ENCODE data around the gene ELOVL6.
"Not testable (repeated sequence)": the region's sequence is repeated elsewhere in the genome, so short reads cannot be mapped to it uniquely, and the experiment has no call there.

ELOVL6 gene

DNA sequence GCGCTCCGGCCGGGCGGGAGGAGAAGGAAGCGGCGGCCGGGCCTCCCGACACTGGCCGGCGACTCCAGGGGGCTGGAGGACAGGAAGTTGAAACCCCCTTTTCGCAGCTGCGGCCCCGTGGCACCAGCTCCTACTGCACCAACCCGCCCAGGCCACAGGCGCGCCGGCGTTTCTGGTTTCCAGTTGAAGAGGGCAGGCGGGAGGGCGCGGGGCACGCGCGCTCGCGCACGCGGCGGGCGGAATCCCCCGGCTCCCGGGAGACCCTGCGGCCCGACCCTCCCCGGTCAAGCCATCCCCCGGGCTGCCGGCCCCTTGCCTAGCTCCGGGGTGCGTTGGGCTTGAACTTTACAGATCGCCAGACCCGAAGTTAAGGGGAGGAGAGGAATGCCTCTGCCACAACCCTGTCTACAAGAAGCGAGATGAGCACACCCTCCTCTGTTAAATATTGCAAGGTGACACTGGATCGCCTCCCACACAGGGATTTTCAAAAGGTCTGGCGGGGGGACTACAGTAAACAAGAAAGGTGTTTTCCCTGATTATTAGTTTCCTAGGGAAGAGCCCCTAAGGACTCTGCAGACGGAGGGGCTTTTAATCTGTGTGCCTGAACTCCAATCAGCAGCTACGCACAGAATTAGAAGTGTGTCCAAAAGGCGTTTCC, 1.4 kb downstream of the ELOVL6 start:
- Histone ChIP-seq H3K56ac (ENCODE audit: low read length) (peak overlapping the region; percentile 97), H3K23ac (ENCODE audit: low read length) (peak overlapping the region; percentile 91), H3K36me3 (ENCODE audit: control insufficient read depth, insufficient read depth, low read length) (no peaks in the 10 kb centered on the region), H3K4me1 (ENCODE audit: control insufficient read depth, low read depth, low read length) (peaks cover 2% of the 10 kb centered on the region), H3K4ac (ENCODE audit: low read depth, low read length) (peak overlapping the region; percentile 98), H2BK120ac (ENCODE audit: low read depth, low read length) (peak overlapping the region; percentile 84), H4K8ac (ENCODE audit: low read depth, low read length) (peak overlapping the region; percentile 16), H3K4me2 (ENCODE audit: low read length) (peak overlapping the region; percentile 65), H2BK5ac (ENCODE audit: low read length) (peak overlapping the region; percentile 94), H4K5ac (ENCODE audit: low read length) (peak overlapping the region; percentile 61), H3K79me2 (ENCODE audit: control insufficient read depth, insufficient read depth, low read length) (peaks cover 31% of the 10 kb centered on the region), H3K9ac (ENCODE audit: low read length) (peak overlapping the region; percentile 96), H3K27ac (ENCODE audit: low read depth, low read length) (peak overlapping the region; percentile 98), H3K79me1 (ENCODE audit: low read length) (no peaks in the 10 kb centered on the region), H2BK15ac (replicated peaks; ENCODE audit: low read depth) (no peak overlapping the region), H2AK5ac (ENCODE audit: low read length) (no peak overlapping the region), H3K18ac (ENCODE audit: low read length) (peak overlapping the region; percentile 99), H3K4me3 (ENCODE audit: low read length) (peak overlapping the region; percentile 95), H3K27me3 (ENCODE audit: insufficient read depth, low read length, poor library complexity) (no peaks in the 10 kb centered on the region)
- no CpG with 5 or more reads among the region's 47 CpGs for WGBS (ENCODE audit: extremely low coverage, insufficient coverage, low lambda C conversion rate)
- peak; percentile 79 for DNase-seq

DNA sequence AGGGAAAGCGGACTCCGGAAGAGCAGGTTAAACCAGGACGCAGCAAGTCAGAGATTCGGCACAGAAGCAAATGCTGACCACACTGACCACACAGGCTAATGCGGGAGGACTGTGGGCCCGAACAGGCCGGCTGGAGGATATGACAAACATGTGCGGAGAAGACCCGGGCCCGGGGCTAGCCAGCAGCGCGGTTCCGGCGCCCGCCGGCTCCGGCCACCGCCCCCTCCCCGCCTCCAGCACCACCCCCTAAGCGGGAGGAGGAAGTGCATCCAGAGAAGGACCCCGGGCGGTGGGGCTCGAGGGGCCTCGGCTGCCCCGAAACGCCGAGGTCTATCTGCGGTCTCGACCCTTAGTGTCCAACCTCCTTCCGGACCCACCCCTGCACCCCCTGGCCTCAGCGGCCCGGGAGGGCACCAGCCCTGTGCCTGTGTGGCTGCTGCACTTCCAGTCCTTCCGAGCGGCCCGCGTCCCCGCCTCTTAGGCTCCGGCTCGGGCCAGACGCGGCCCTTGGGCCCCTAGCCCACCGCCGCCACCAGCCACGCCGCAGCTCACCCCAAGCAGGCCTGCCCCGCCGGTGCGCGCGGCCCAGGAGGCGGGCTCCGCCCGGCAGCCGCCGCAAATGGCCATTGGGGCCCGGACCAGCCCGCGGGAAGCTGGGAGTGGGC, 2.1 kb downstream of the ELOVL6 start:
- peak overlapping the region; percentile 99 for H3K18ac ChIP-seq (ENCODE audit: low read length)
- H3K4me1 ChIP-seq (ENCODE audit: control insufficient read depth, low read depth, low read length): peaks cover 2% of the 10 kb centered on the region
- no CpG with 5 or more reads among the region's 58 CpGs for WGBS (ENCODE audit: extremely low coverage, insufficient coverage, low lambda C conversion rate)
- H3K23ac ChIP-seq (ENCODE audit: low read length): peak overlapping the region; percentile 85
- no peaks in the 10 kb centered on the region for H3K27me3 ChIP-seq (ENCODE audit: insufficient read depth, low read length, poor library complexity)
- H3K4me3 ChIP-seq (ENCODE audit: low read length): peak overlapping the region; percentile 95
- H2BK15ac ChIP-seq (replicated peaks; ENCODE audit: low read depth): peak overlapping the region; percentile 14
- peak overlapping the region; percentile 98 for H3K27ac ChIP-seq (ENCODE audit: low read depth, low read length)
- H2BK5ac ChIP-seq (ENCODE audit: low read length): peak overlapping the region; percentile 94
- H4K8ac ChIP-seq (ENCODE audit: low read depth, low read length): peak overlapping the region; percentile 16
- H3K79me2 ChIP-seq (ENCODE audit: control insufficient read depth, insufficient read depth, low read length): peaks cover 36% of the 10 kb centered on the region
- DNase-seq: peak; percentile 84
- peak overlapping the region; percentile 85 for H3K4me2 ChIP-seq (ENCODE audit: low read length)
- H2BK120ac ChIP-seq (ENCODE audit: low read depth, low read length): peak overlapping the region; percentile 84
- no peaks in the 10 kb centered on the region for H3K36me3 ChIP-seq (ENCODE audit: control insufficient read depth, insufficient read depth, low read length)
- H3K4ac ChIP-seq (ENCODE audit: low read depth, low read length): peak overlapping the region; percentile 98
- H3K9ac ChIP-seq (ENCODE audit: low read length): peak overlapping the region; percentile 96
- H4K5ac ChIP-seq (ENCODE audit: low read length): no peak overlapping the region
- no peak overlapping the region for H2AK5ac ChIP-seq (ENCODE audit: low read length)
- H3K56ac ChIP-seq (ENCODE audit: low read length): peak overlapping the region; percentile 97
- no peaks in the 10 kb centered on the region for H3K79me1 ChIP-seq (ENCODE audit: low read length)

DNA sequence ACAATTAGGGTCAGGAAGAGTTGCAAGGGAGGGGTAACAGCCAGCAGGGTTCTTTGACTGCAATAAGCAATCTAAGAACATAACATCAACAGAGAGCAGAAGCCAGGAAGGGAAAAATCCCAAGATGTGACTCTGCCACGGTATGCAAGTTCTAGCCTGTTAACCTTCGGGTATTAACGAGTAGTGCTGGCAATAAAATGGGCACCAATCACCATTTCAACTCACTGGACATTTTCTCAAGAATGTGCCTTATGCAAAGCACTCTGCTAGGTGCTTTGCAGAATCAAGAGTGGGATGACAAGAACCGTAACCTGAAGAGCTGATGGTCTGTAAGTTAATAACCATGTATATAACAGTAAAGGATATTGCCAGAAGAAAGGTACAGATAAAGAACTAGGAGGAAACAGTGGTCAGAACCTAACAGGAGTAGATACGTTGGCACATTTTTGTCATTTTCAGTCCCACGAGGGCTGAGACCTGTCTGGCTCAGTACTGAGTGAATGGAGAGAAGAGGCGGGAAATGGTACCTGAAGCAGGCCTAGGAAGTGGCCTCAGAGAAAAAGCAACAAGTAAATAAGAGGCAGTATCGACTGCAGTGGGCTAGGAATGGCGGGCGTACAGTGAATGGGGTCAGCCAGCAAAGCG, 2.7 kb downstream of the ELOVL6 start:
- Histone ChIP-seq H2BK5ac (ENCODE audit: low read length) (peak overlapping the region; percentile 89), H2BK120ac (ENCODE audit: low read depth, low read length) (peak overlapping the region; percentile 35), H3K23ac (ENCODE audit: low read length) (no peak overlapping the region), H3K56ac (ENCODE audit: low read length) (peak overlapping the region; percentile 97), H3K4me3 (ENCODE audit: low read length) (peak overlapping the region; percentile 74), H3K27ac (ENCODE audit: low read depth, low read length) (peak overlapping the region; percentile 98), H3K4me1 (ENCODE audit: control insufficient read depth, low read depth, low read length) (peaks cover 2% of the 10 kb centered on the region), H4K5ac (ENCODE audit: low read length) (no peak overlapping the region), H3K18ac (ENCODE audit: low read length) (peak overlapping the region; percentile 97), H2AK5ac (ENCODE audit: low read length) (peak overlapping the region; percentile 3), H3K79me1 (ENCODE audit: low read length) (no peaks in the 10 kb centered on the region), H3K27me3 (ENCODE audit: insufficient read depth, low read length, poor library complexity) (no peaks in the 10 kb centered on the region), H4K8ac (ENCODE audit: low read depth, low read length) (peak overlapping the region; percentile 65), H3K79me2 (ENCODE audit: control insufficient read depth, insufficient read depth, low read length) (peaks cover 39% of the 10 kb centered on the region), H3K36me3 (ENCODE audit: control insufficient read depth, insufficient read depth, low read length) (no peaks in the 10 kb centered on the region), H2BK15ac (replicated peaks; ENCODE audit: low read depth) (peak overlapping the region; percentile 14), H3K4me2 (ENCODE audit: low read length) (peak overlapping the region; percentile 85), H3K9ac (ENCODE audit: low read length) (peak overlapping the region; percentile 96), H3K4ac (ENCODE audit: low read depth, low read length) (peak overlapping the region; percentile 72)
- no CpG with 5 or more reads among the region's 11 CpGs for WGBS (ENCODE audit: extremely low coverage, insufficient coverage, low lambda C conversion rate)
- DNase-seq: peak; percentile 13

DNA sequence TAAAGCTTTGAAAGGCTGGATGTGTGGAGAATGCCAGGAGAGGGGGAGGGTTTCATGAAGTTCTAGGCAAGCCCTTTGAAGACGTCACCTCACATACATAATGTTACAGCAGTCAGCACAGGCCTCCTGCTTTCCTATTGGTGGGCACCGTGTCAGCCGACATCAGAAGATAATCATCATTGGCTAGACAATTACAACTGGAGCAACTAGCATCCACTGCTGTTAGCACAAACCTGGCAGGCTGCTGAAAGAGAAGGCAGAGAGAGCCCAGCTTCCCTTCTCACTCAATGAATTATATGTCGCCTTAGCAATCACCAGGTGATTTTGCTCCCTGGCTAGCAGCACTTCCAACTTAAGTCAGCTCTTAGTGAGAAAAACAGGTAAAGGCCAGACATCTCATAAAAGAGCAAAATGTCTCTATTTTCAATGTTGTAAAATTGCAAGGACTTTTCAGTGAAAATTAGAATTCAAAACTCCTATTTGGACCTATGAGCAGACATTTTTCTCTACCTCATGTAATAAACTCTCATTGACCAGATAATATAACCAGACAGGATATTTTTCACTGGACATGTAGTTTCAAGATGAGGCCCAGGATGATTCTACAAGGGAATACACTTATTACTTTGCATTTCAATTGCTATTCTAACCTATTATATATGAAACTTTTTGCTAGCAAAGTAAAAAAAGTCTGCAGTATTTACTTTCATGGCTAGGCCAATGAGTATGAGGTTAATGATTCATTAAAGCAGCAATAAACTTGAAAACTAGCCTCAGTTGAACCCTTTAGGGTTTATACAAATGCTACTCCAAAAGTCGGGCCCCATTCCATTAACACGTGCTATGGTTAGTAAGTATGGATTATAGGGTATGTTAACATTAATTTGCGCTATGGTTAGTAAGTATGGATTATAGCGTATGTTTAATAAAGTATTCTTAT, 4.3 kb downstream of the ELOVL6 start:
- peak; percentile 99 for DNase-seq
- no peak overlapping the region for H2BK15ac ChIP-seq (replicated peaks; ENCODE audit: low read depth)
- H2BK120ac ChIP-seq (ENCODE audit: low read depth, low read length): no peak overlapping the region
- peaks cover 40% of the 10 kb centered on the region for H3K79me2 ChIP-seq (ENCODE audit: control insufficient read depth, insufficient read depth, low read length)
- no peak overlapping the region for H4K5ac ChIP-seq (ENCODE audit: low read length)
- no peak overlapping the region for H2AK5ac ChIP-seq (ENCODE audit: low read length)
- H3K4ac ChIP-seq (ENCODE audit: low read depth, low read length): no peak overlapping the region
- H2BK5ac ChIP-seq (ENCODE audit: low read length): no peak overlapping the region
- WGBS (ENCODE audit: extremely low coverage, insufficient coverage, low lambda C conversion rate): 100% methylated on average over 2 of the region's 8 CpGs
- peak overlapping the region; percentile 66 for H3K9ac ChIP-seq (ENCODE audit: low read length)
- H3K27me3 ChIP-seq (ENCODE audit: insufficient read depth, low read length, poor library complexity): no peaks in the 10 kb centered on the region
- no peak overlapping the region for H4K8ac ChIP-seq (ENCODE audit: low read depth, low read length)
- no peak overlapping the region for H3K23ac ChIP-seq (ENCODE audit: low read length)
- no peak overlapping the region for H3K4me3 ChIP-seq (ENCODE audit: low read length)
- peaks cover under 1% of the 10 kb centered on the region for H3K4me1 ChIP-seq (ENCODE audit: control insufficient read depth, low read depth, low read length)
- H3K36me3 ChIP-seq (ENCODE audit: control insufficient read depth, insufficient read depth, low read length): no peaks in the 10 kb centered on the region
- no peaks in the 10 kb centered on the region for H3K79me1 ChIP-seq (ENCODE audit: low read length)
- H3K4me2 ChIP-seq (ENCODE audit: low read length): no peak overlapping the region
- peak overlapping the region; percentile 63 for H3K27ac ChIP-seq (ENCODE audit: low read depth, low read length)
- peak overlapping the region; percentile 68 for H3K56ac ChIP-seq (ENCODE audit: low read length)
- no peak overlapping the region for H3K18ac ChIP-seq (ENCODE audit: low read length)

DNA sequence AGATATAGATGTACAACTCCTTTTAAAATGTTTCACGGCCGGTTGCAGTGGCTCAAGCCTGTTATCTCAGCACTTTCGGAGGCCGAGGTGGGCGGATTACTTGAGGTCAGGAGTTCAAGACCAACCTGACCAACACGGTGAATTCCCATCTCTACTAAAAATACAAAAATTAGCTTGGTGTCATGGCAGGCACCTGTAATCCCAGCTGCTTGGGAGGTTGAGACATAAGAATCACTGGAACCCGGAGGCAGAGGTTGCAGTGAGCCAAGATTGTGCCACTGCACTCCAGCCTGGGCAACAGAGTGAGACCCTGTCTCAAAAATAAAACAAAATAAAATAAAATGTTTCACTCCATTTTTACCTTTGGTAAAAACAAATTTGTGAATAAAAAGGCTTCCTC, 5.1 kb downstream of the ELOVL6 start:
- peak overlapping the region; percentile 36 for H2BK15ac ChIP-seq (replicated peaks; ENCODE audit: low read depth)
- not testable (repeated sequence) for H3K79me1 ChIP-seq (ENCODE audit: low read length); H3K23ac ChIP-seq (ENCODE audit: low read length); DNase-seq; H3K27ac ChIP-seq (ENCODE audit: low read depth, low read length); H3K4me3 ChIP-seq (ENCODE audit: low read length); H3K36me3 ChIP-seq (ENCODE audit: control insufficient read depth, insufficient read depth, low read length); H2BK5ac ChIP-seq (ENCODE audit: low read length); H3K4me1 ChIP-seq (ENCODE audit: control insufficient read depth, low read depth, low read length); H2BK120ac ChIP-seq (ENCODE audit: low read depth, low read length); H3K27me3 ChIP-seq (ENCODE audit: insufficient read depth, low read length, poor library complexity); H3K4me2 ChIP-seq (ENCODE audit: low read length); H2AK5ac ChIP-seq (ENCODE audit: low read length); H3K9ac ChIP-seq (ENCODE audit: low read length); H4K5ac ChIP-seq (ENCODE audit: low read length)
- no CpG with 5 or more reads among the region's 7 CpGs for WGBS (ENCODE audit: extremely low coverage, insufficient coverage, low lambda C conversion rate)
- peaks cover 43% of the 10 kb centered on the region for H3K79me2 ChIP-seq (ENCODE audit: control insufficient read depth, insufficient read depth, low read length)
- H3K4ac ChIP-seq (ENCODE audit: low read depth, low read length): peak overlapping the region; percentile 97
- peak overlapping the region; percentile 92 for H3K18ac ChIP-seq (ENCODE audit: low read length)
- peak overlapping the region; percentile 17 for H3K56ac ChIP-seq (ENCODE audit: low read length)
- peak overlapping the region; percentile 86 for H4K8ac ChIP-seq (ENCODE audit: low read depth, low read length)

All from mesendoderm (in vitro differentiated cells).